ENCODE data around the gene ZBTB17. TPM values are rescaled to one million over a fixed set of nuclear protein-coding genes. Genes with fewer than 3 reads are reported as not detected.
"Not testable (repeated sequence)": the region's sequence is repeated elsewhere in the genome, so short reads cannot be mapped to it uniquely, and the experiment has no call there.

ZBTB17 gene
- total RNA-seq, 3 donors from 2014 or later: 21.9 to 40.3 (median 38.5) TPM

- Histone ChIP-seq H3K27ac (no peak overlapping the region), H3K27me3 (no peaks in the 10 kb centered on the region), H3K9me3 (no peaks in the 10 kb centered on the region), H3K36me3 (peaks cover 7% of the 10 kb centered on the region), H3K4me1 (no peaks in the 10 kb centered on the region), H3K4me3 (no peak overlapping the region)
- intact Hi-C loops (cut with DNase I; ENCODE audit: low total_unique reads): no loop called here
- no peak for TF ChIP-seq POLR2AphosphoS5 (IDR thresholded peaks at IDR 0.05)
- TF ChIP-seq, protein P1, sequence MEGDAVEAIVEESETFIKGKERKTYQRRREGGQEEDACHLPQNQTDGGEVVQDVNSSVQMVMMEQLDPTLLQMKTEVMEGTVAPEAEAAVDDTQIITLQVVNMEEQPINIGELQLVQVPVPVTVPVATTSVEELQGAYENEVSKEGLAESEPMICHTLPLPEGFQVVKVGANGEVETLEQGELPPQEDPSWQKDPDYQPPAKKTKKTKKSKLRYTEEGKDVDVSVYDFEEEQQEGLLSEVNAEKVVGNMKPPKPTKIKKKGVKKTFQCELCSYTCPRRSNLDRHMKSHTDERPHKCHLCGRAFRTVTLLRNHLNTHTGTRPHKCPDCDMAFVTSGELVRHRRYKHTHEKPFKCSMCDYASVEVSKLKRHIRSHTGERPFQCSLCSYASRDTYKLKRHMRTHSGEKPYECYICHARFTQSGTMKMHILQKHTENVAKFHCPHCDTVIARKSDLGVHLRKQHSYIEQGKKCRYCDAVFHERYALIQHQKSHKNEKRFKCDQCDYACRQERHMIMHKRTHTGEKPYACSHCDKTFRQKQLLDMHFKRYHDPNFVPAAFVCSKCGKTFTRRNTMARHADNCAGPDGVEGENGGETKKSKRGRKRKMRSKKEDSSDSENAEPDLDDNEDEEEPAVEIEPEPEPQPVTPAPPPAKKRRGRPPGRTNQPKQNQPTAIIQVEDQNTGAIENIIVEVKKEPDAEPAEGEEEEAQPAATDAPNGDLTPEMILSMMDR (IDR thresholded peaks at IDR 0.05): no peak
- no peak for TF ChIP-seq POLR2A (IDR thresholded peaks at IDR 0.05)
- no peak for DNase-seq (ENCODE audit: low spot score in 2 of 2)
These were observed 46.6 kb downstream of the ZBTB17 start for GRCh38 chr1:15928971-15929965.

GRCh38 chr1:15926448-15926847 is 49.5 kb downstream of the ZBTB17 start:
- DNase-seq (ENCODE audit: low spot score in 2 of 2); intact Hi-C loops (cut with DNase I; ENCODE audit: low total_unique reads): not testable (repeated sequence)

DNA sequence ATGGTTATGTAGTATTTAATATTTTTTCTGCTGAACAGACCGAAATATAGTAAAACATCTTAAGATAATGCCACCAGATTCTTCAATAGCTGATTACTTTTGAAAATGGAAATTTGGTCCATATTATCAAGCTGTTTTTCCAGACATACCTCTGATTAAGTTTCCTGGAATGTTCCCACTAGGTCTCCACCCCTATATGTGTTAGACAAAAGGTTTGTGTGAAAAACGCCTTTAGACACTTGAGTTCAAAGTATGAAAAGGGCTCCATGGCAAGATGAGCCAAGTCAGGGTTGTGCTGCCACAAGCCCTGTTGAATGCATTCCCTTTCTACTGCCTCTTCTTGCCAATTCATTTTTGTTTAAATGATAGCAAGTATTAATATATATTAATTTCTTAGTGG is 52.7 kb downstream of the ZBTB17 start:
- H3K4me1 ChIP-seq: no peaks in the 10 kb centered on the region
- no peak overlapping the region for H3K4me3 ChIP-seq
- H3K9me3 ChIP-seq: no peaks in the 10 kb centered on the region
- TF ChIP-seq POLR2A (IDR thresholded peaks at IDR 0.05) (no peak), POLR2AphosphoS5 (IDR thresholded peaks at IDR 0.05) (no peak)
- TF ChIP-seq, protein P1 (IDR thresholded peaks at IDR 0.05): no peak
- H3K27ac ChIP-seq: no peak overlapping the region
- no peak for DNase-seq (ENCODE audit: low spot score in 2 of 2)
- H3K27me3 ChIP-seq: no peaks in the 10 kb centered on the region
- intact Hi-C loops (cut with DNase I; ENCODE audit: low total_unique reads): no loop called here
- no peaks in the 10 kb centered on the region for H3K36me3 ChIP-seq

More at GRCh38 chr1:15926448-15926847, 49.5 kb downstream of the ZBTB17 start:
- H3K36me3 ChIP-seq, H3K27ac ChIP-seq, H3K9me3 ChIP-seq, H3K27me3 ChIP-seq, H3K4me3 ChIP-seq, H3K4me1 ChIP-seq: not testable (repeated sequence)

GRCh38 chr1:15918962-15919715 is 56.8 kb downstream of the ZBTB17 start:
- Histone ChIP-seq H3K36me3 (no peaks in the 10 kb centered on the region), H3K4me3 (no peak overlapping the region), H3K4me1 (no peaks in the 10 kb centered on the region), H3K9me3 (no peaks in the 10 kb centered on the region), H3K27me3 (no peaks in the 10 kb centered on the region), H3K27ac (no peak overlapping the region)
- no peak for DNase-seq (ENCODE audit: low spot score in 2 of 2)
- TF ChIP-seq POLR2A (IDR thresholded peaks at IDR 0.05): no peak
- TF ChIP-seq, protein P1 (IDR thresholded peaks at IDR 0.05): no peak
- no peak for TF ChIP-seq POLR2AphosphoS5 (IDR thresholded peaks at IDR 0.05)
- intact Hi-C loops (cut with DNase I; ENCODE audit: low total_unique reads): no loop called here

DNA sequence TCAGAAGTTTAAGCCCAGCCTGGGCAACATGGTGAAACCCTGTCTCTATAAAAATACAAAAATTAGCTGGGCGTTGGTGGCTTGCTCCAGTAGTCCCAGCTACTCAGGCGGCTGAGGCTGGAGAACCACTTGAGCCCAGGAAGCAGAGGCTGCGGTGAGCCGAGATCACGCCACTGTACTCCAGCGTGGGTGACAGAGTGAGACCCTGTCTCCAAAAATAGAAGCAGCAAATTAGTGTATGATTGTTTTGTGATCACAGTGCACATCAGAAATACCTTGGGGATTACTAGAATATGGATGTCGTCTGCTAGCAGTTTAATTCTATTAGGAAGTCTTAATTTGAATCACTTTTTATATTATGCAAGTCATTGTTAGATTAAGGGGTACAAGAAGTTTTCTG is 59.0 kb downstream of the ZBTB17 start:
- no peak overlapping the region for H3K27ac ChIP-seq
- DNase-seq (ENCODE audit: low spot score in 2 of 2): no peak
- intact Hi-C loops (cut with DNase I; ENCODE audit: low total_unique reads): no loop called here
- TF ChIP-seq POLR2AphosphoS5 (IDR thresholded peaks at IDR 0.05) (no peak), POLR2A (IDR thresholded peaks at IDR 0.05) (no peak)
- TF ChIP-seq, protein P1 (IDR thresholded peaks at IDR 0.05): no peak
- no peaks in the 10 kb centered on the region for H3K27me3 ChIP-seq
- no peaks in the 10 kb centered on the region for H3K9me3 ChIP-seq
- H3K36me3 ChIP-seq: no peaks in the 10 kb centered on the region
- no peaks in the 10 kb centered on the region for H3K4me1 ChIP-seq
- H3K4me3 ChIP-seq: no peak overlapping the region
